RPMI8226 (cell line): ENCODE data around the gene TIMM10B.

Experiments
- DNase-seq: peaks from one replicate; pipeline ENCODE4 v3.0.0-alpha.2; 2015

TIMM10B gene, protein sequence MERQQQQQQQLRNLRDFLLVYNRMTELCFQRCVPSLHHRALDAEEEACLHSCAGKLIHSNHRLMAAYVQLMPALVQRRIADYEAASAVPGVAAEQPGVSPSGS

GRCh38 chr11:6481012-6481923, at the start of gene TIMM10B, which contains the start of gene ARFIP2:
Gene TIMM10B, plus strand, starts transcription at chr11:6481501. Its CDS starts 16 bp downstream, at chr11:6481517.
Gene ARFIP2, minus strand, starts transcription at chr11:6481331. Its CDS starts 910 bp downstream, at chr11:6480421.
- peak; percentile 96 for DNase-seq

DNA sequence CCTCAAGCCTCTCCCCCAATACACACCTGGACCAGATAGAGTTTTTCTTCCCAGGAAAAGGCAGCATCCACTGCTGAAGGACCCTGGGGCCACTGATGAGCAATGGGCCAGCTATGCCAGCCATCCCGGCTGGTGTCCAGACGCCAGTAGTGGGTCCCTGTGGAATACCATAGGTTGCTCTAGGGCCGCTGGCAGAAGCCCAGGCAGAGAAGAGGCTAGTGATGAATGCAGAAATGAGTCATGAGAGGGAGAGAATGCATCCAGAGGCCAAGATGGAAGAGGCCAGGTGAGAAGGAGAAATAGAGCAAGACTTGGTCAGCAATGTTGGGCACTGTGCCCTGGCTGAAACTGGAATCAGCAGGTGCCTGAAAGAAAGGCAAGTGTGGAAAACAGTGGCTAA, 49.4 kb upstream of the TIMM10B start:
- DNase-seq: no peak

DNA sequence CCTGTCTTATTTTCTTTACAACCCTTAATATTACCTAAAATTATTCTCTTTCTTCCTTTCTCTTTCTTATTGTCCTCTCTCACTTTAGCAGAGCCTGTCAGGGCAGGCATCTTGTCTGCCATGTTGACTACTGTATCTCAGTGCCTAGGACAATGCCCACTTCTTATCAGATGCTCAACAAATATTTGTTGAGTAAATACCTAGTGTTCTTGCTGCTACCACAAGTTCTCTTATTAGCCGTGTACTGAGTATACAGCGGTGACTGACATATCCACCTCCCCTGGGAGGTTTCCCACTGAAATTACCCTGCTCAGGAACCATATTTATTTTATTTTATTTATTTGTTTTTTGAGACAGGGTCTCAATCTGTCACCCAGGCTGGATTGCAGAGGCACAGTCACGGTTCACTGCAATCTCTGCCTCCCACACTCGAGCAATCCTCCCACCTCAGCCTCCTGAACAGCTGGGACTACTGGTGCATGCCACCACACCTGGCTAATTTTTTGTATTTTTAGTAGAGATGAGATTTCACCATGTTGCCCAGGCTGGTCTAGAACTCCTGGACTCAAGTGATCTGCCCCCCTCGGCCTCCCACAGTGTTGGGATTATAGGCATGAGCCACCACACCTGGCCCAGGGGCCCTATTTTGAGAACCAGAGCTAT, 47.2 kb upstream of the TIMM10B start:
- no peak for DNase-seq

GRCh38 chr11:6437423-6437822, 43.9 kb upstream of the TIMM10B start:
- DNase-seq: no peak

- DNase-seq: no peak
Measured at GRCh38 chr11:6437993-6438392, 43.3 kb upstream of the TIMM10B start.

DNA sequence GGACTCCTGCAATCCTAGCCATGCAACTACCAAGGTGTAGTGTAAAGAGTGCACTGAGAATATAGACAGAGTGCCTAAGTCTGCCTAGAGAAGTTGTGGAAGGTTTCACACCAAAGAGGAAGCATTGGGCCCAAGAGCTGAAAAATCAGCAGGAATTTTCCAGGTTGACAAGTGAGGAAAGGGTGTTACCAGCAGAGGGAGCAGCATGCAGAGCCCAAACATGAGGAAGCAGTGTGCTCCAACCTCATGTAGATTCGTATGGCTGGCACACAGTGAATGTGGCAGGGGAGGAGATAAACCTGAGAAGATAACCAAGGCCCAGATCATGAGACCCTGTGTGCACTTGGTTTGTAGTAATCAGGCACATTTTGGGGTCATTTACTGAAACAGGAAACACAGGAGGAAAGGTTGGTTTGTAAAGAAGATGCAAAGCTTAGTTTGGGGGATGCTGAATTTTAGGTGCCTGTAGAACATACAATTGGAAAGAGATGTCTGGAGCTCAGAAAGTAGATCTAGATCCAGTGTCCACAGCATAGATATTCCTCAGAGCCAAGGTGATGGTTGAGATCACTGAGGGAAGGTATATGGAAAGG, 42.2 kb upstream of the TIMM10B start:
- DNase-seq: peak; percentile 61

GRCh38 chr11:6440906-6441358, 40.4 kb upstream of the TIMM10B start, which contains the start of gene HPX:
Gene HPX, minus strand, starts transcription at chr11:6440987. Its CDS starts 24 bp downstream, at chr11:6440963.
- no peak for DNase-seq

GRCh38 chr11:6442441-6442840, 38.9 kb upstream of the TIMM10B start:
- no peak for DNase-seq

DNA sequence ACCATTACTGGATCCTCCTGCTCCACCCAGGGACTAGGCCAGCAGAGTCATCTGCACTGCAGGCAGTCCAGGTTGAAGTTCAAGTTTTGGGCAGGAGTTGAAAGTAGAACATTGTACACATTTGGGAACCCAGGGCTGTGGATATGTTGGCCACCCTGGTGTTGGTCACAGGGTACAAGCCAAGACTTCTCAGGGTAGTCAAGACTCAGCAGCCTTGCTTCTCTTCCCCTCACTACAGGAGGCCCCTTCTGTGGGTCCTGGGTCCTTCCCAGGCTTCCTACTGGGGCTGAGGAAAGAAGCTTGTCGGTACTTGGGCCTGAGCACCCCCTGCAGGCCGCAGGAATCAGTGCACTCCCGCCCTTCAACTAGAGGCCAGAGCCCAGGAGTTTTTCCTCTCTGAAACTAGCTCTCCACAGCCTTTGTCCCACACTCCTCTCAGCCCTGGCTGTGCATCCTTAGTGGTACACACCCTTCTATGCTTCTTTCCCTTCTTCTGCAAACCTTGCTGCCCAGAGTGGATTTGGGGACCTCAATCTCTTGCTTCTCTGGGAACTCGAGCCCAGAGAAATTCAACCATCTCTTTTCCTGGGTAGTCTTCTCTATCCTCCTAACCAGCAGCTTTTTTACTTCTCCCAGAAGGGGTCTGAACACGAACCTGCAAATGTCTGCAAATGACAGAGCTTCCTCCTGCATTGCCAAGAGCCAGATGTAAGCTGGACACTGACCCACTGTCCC, 37.9 kb upstream of the TIMM10B start:
- peak; percentile 41 for DNase-seq

DNA sequence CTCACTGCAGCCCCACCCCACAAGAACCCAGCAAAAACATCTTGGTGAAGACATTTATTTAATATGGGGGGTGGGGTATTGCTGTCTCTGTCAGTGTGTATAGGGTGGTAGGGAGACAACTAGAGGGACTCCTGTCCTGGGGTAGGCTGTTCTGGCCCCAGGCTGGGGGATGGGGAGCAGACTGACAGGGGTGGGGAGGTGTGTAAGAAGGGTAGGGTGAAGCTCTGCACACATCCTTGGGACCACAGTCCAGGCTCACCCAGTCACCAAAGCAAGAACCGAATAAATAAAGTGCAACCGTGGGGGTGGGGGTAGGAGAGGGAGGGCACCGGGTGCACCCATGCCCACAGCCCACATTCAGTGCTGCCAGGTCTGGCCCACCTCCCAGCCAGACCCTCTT, 32.7 kb upstream of the TIMM10B start:
- no peak for DNase-seq

DNA sequence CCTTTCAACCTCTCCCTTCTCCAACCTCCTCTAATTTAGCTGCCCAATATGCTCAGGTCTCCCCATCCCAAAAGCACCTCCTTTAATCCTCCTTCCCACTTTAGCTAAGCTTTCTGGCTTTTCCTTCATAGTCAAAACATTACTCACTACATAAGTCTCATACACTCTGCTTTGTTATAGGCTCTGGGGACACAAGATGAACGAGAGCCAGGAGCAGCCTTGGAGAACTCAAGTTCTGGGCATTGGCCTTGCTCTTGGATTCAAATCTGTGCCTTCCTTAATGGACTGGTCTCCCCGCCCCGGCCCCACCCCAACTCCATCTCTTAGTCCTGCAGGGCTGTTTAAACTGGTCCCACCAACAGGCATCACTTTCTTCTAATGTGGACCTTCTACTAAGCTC, 29.1 kb upstream of the TIMM10B start:
- DNase-seq: no peak

- no peak for DNase-seq
Measured at GRCh38 chr11:6453152-6453551, 28.1 kb upstream of the TIMM10B start.

DNA sequence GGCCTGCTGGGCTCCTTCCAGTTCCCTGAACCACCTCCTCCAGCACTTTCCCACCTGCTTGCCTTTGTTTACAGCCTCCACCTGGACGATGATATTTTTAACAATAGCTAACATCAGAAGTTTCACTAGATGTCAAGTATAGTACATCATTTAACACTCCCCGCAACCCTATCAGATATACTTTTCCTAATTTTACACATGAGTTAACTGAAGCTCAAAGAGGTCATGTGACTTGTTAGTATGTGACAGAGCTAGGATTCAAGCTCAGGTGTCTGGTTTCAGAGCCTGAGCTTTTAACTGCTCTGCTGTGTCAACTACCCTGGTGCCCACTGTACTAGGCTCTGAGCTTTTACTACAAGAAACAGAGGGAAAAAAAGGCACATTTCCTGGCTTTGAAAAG, 26.2 kb upstream of the TIMM10B start:
- peak; percentile 58 for DNase-seq

- no peak for DNase-seq
Measured at GRCh38 chr11:6456361-6457073, 24.8 kb upstream of the TIMM10B start.

- DNase-seq: no peak
Measured at GRCh38 chr11:6457581-6458320, 23.6 kb upstream of the TIMM10B start.

DNA sequence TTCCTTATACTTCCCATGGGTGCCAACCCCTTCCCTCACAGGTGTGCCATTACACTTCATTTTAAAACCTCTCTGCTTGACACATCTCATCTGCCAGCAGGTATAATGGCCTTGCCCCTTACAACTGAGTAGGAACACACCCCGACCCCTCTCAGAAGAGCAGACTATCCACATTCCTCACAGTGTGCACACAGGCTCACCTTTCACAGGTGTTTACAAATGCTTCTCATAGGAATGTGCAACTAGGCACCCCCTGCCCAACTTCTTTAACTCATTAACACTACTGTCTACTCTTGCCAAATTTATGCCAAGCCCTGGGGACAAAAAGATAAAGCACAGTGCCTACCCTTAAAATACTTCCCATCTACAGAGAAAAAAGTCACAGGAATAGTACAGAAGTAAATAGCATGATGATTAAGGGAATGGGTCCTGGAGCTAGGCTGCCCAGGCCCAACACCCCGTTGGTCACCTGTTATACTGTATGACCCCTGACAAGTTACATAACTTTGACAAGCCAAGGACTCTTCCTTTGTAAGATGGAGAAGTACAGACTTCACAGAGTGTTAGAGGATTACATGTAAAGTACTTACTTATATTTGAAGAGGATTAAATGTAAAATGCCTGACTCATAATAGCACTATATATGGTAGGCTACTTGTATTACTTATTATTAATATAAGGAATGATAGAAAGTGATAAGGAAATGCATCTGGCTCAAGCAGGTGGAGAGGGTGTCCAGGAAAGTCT, 22.8 kb upstream of the TIMM10B start:
- DNase-seq: no peak

GRCh38 chr11:6459099-6459450, 22.2 kb upstream of the TIMM10B start:
- DNase-seq: no peak

DNA sequence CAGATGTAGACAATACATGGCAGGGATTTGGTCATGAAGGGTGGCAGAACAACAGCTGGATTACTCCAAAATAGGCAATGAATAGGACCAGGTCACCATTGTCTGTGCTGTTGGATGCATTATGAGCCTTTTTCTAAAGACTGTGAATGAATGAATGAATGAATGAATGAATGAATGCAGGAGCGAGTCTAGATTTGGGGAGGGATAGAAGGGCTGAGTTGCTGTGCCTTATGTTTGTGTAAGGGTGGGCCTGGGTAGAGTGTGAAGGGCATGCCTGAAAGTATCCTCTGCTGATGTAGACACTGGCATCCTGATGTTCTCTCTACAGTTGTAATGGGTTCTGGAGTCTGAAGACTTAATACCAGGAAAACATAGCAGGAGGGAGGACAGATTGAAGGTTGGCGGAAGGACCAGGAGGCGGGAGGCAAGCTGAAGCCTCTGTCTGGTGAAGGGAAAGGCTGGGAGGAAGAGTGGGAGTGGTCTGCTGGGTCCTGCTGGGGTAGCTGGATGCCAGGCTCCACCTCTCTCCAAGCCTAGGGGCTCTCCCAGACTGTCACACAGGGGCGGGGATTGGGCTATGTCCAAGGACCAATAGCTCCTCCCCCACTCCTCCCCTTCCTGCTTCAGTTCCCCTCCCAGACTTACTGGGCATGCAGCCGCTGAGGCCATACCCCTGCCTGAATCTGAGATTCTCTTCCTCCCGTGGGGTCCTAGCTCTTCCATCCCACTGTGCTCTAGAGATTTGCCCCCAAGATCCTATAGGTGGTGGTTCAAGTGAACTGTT, 12.4 kb upstream of the TIMM10B start:
- DNase-seq: peak; percentile 71

DNA sequence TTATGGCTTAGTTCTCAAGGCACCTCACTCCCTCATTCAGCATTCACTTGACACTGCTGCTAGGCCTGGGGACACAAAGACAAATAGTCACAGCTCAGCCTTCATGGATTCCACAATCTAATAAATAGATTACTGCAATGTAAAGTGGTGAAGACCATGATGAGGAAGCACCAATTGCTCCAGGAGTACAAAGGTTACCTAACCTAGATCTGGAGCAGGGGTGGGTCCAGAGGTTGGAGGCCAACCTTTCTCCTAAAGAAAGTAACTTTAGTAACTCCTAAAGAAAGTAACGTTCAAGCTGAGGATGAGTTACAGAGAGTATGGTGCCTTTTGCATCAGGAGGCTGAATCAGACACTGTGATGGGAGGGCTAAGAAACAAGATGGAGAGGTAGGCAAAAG, 11.7 kb upstream of the TIMM10B start:
- DNase-seq: no peak

DNA sequence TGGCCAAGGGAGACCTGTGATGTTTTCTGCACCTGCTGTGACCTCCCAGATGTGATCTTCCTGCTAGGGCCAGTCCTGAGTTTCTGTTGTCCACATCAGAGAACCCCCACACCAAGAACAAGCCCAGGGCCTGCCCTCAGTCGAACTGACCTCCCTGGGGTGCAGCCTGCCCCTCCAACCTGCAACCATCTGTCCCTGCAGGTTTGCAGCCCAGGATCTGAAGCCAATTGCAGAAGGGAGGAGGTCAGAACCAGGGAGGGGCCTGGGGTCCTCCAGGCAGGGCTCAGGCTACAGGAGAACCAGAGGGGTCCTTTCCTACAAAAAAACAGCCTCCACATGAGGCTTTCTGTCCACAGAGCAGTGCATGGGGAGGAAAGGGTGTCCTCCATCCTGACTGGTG, 8.4 kb upstream of the TIMM10B start:
- DNase-seq: no peak
